Neuronal stem cell (in vitro differentiated cells): ENCODE data around the gene ACYP1.

Experiments used
- DNase-seq: peaks from one replicate; pipeline ENCODE4 v3.0.0-alpha.2; 2013; ENCODE audit warnings: low spot score
- H2AFZ ChIP-seq: one replicate; pipeline ENCODE4 v1.6.1; 2013; ENCODE audit warnings: mild to moderate bottlenecking, low read length, inconsistent platforms
- H2AK5ac ChIP-seq: 2 replicates; pipeline ENCODE4 v1.6.1; 2013; ENCODE audit warnings: low read depth, mild to moderate bottlenecking, inconsistent platforms, low read length, moderate library complexity, mixed read lengths
- H2BK120ac ChIP-seq: 2 replicates; pipeline ENCODE4 v1.6.1; 2013; ENCODE audit warnings: low read depth, mild to moderate bottlenecking, inconsistent platforms, low read length, moderate library complexity, mixed read lengths
- H2BK12ac ChIP-seq: one replicate; pipeline ENCODE4 v1.6.1; 2013; ENCODE audit warnings: low read length, inconsistent platforms
- H2BK15ac ChIP-seq: 2 replicates; pipeline ENCODE4 v1.6.1; 2013; ENCODE audit warnings: mild to moderate bottlenecking, low read length, inconsistent platforms, mixed read lengths
- H2BK5ac ChIP-seq: one replicate; pipeline ENCODE4 v1.6.1; 2013; ENCODE audit warnings: inconsistent platforms, mild to moderate bottlenecking, low read length, moderate library complexity
- H3K14ac ChIP-seq: one replicate; pipeline ENCODE4 v1.6.1; 2013; ENCODE audit warnings: low read length, inconsistent platforms
- H3K18ac ChIP-seq: 2 replicates; pipeline ENCODE4 v1.6.1; 2013; ENCODE audit warnings: low read length, inconsistent platforms
- H3K23ac ChIP-seq: 2 replicates; pipeline ENCODE4 v1.6.1; 2013; ENCODE audit warnings: low read depth, mild to moderate bottlenecking, mixed read lengths, low read length, inconsistent platforms; ENCODE audit not compliant: poor library complexity
- H3K27ac ChIP-seq: replicated peaks from 3 replicates; pipeline ENCODE4 v1.5.1; 2013; ENCODE audit warnings: low read length, inconsistent platforms
- H3K27me3 ChIP-seq, 3 experiments: 2 replicates each; pipeline ENCODE4 v1.6.1; 2013; ENCODE audit warnings: low read length in 3 of 3, mild to moderate bottlenecking in 2 of 3, inconsistent platforms in 1 of 3, low read depth in 1 of 3, mixed read lengths in 1 of 3, moderate library complexity in 1 of 3; ENCODE audit not compliant: control insufficient read depth in 3 of 3, insufficient read depth in 3 of 3
- H3K36me3 ChIP-seq, 2 donors: replicated peaks in 1 of 2; 2 replicates each; pipeline ENCODE4 v1.6.1; 2013; ENCODE audit warnings: low read length in 2 of 2; ENCODE audit not compliant: control insufficient read depth in 2 of 2, insufficient read depth in 2 of 2
- H3K4ac ChIP-seq: 2 replicates; pipeline ENCODE4 v1.6.1; 2013; ENCODE audit warnings: inconsistent platforms, mild to moderate bottlenecking, low read length, moderate library complexity
- H3K4me1 ChIP-seq, 2 donors: 1 replicate in 1 of 2; 2 replicates in 1 of 2; pipeline ENCODE4 v1.6.1; 2013; ENCODE audit warnings: low read length in 2 of 2, low read depth in 1 of 2; ENCODE audit not compliant: control insufficient read depth in 2 of 2, insufficient read depth in 1 of 2
- H3K4me2 ChIP-seq: one replicate; pipeline ENCODE4 v1.6.1; 2013; ENCODE audit warnings: mild to moderate bottlenecking, low read length, inconsistent platforms; ENCODE audit not compliant: insufficient read depth, poor library complexity, severe bottlenecking
- H3K4me3 ChIP-seq, 2 donors: 2 replicates each; pipeline ENCODE4 v1.5.1; 2013; ENCODE audit warnings: low read length in 2 of 2, mild to moderate bottlenecking in 2 of 2, inconsistent platforms in 1 of 2, moderate library complexity in 1 of 2
- H3K79me1 ChIP-seq: one replicate; pipeline ENCODE4 v1.6.1; 2013; ENCODE audit warnings: low read depth, mild to moderate bottlenecking, inconsistent platforms, low read length, moderate library complexity
- H3K9ac ChIP-seq: one replicate; pipeline ENCODE4 v1.6.1; 2013; ENCODE audit warnings: mild to moderate bottlenecking, low read depth, low read length, inconsistent platforms; ENCODE audit not compliant: poor library complexity
- H3K9me3 ChIP-seq, 2 donors: replicated peaks in 1 of 2; 2 replicates each; pipeline versions ENCODE3 to v1.6.1; 2013; ENCODE audit warnings: low read length in 2 of 2, mild to moderate bottlenecking in 2 of 2, inconsistent platforms in 1 of 2, low read depth in 1 of 2, mixed read lengths in 1 of 2, moderate library complexity in 1 of 2; ENCODE audit not compliant: control insufficient read depth in 2 of 2, insufficient read depth in 1 of 2
- H4K8ac ChIP-seq: one replicate; pipeline ENCODE4 v1.6.1; 2013; ENCODE audit warnings: low read depth, mild to moderate bottlenecking, inconsistent platforms, low read length, moderate library complexity
- H4K91ac ChIP-seq: one replicate; pipeline ENCODE4 v1.6.1; 2013; ENCODE audit warnings: low read length, low read depth, mild to moderate bottlenecking, inconsistent platforms; ENCODE audit not compliant: poor library complexity
- WGBS, 2 donors: extraction: QIAGEN DNeasy Blood & Tissue Kit; methylation state at CpG; one replicate each; pipeline ENCODE4 v1.1.7; 2013; ENCODE audit warnings: missing lambda C conversion rate in 2 of 2, mixed read lengths in 1 of 2; ENCODE audit not compliant: insufficient read length in 2 of 2, insufficient replicate concordance in 1 of 2; ENCODE audit errors: extremely low coverage in 2 of 2; 5-methylcytosine and 5-hydroxymethylcytosine counted together

ACYP1 gene

GRCh38 chr14:75011356-75011994 lies 52.3 kb downstream of the ACYP1 start:
- H3K9me3 ChIP-seq, result peaks cover 0 to under 1% of the 10 kb centered on the region in 2 donors
- H3K23ac ChIP-seq, result no peak overlapping the region
- no peak overlapping the region for H3K4me3 ChIP-seq
- no peaks in the 10 kb centered on the region for H3K27me3 ChIP-seq
- DNase-seq, result no peak
- H3K18ac ChIP-seq, result no peak overlapping the region
- H3K36me3 ChIP-seq, result peaks cover 24 to 86% of the 10 kb centered on the region in 2 donors
- whole genome bisulfite sequencing, 2 donors, result no CpG with 5 or more reads among the region's 4 CpGs
- H3K9ac ChIP-seq, result no peak overlapping the region
- no peak overlapping the region for H3K14ac ChIP-seq
- H3K4ac ChIP-seq, result no peak overlapping the region
- H4K8ac ChIP-seq, result no peak overlapping the region
- H2AFZ ChIP-seq, result no peak overlapping the region
- no peak overlapping the region for H4K91ac ChIP-seq
- no peak overlapping the region for H3K4me2 ChIP-seq
- no peak overlapping the region for H2BK15ac ChIP-seq
- no peak overlapping the region for H2BK12ac ChIP-seq
- H2BK120ac ChIP-seq, result no peak overlapping the region
- H3K79me1 ChIP-seq, result no peaks in the 10 kb centered on the region
- no peak overlapping the region for H2AK5ac ChIP-seq
- no peak overlapping the region for H3K27ac ChIP-seq
- H2BK5ac ChIP-seq, result no peak overlapping the region
- H3K4me1 ChIP-seq, result peaks cover 0 to 3% of the 10 kb centered on the region in 2 donors

GRCh38 chr14:75010472-75011093 lies 53.2 kb downstream of the ACYP1 start:
- no peak overlapping the region for H3K9ac ChIP-seq
- no peak overlapping the region for H2BK5ac ChIP-seq
- H3K23ac ChIP-seq, result no peak overlapping the region
- H3K4ac ChIP-seq, result no peak overlapping the region
- no peak overlapping the region for H4K8ac ChIP-seq
- H4K91ac ChIP-seq, result no peak overlapping the region
- H2AK5ac ChIP-seq, result no peak overlapping the region
- H3K36me3 ChIP-seq, result peaks cover 28 to 89% of the 10 kb centered on the region in 2 donors
- H3K27ac ChIP-seq, result no peak overlapping the region
- WGBS, 2 donors, result no CpG with 5 or more reads among the region's 4 CpGs
- no peak overlapping the region for H2BK120ac ChIP-seq
- no peak overlapping the region for H3K4me3 ChIP-seq
- no peaks in the 10 kb centered on the region for H3K79me1 ChIP-seq
- no peak overlapping the region for H2AFZ ChIP-seq
- no peak overlapping the region for H3K18ac ChIP-seq
- H3K14ac ChIP-seq, result no peak overlapping the region
- H3K4me1 ChIP-seq, result peaks cover 0 to 3% of the 10 kb centered on the region in 2 donors
- DNase-seq, result no peak
- peaks cover 0 to 2% of the 10 kb centered on the region in 2 donors for H3K9me3 ChIP-seq
- H3K4me2 ChIP-seq, result no peak overlapping the region
- H2BK15ac ChIP-seq, result no peak overlapping the region
- no peak overlapping the region for H2BK12ac ChIP-seq
- H3K27me3 ChIP-seq, result no peaks in the 10 kb centered on the region

DNA sequence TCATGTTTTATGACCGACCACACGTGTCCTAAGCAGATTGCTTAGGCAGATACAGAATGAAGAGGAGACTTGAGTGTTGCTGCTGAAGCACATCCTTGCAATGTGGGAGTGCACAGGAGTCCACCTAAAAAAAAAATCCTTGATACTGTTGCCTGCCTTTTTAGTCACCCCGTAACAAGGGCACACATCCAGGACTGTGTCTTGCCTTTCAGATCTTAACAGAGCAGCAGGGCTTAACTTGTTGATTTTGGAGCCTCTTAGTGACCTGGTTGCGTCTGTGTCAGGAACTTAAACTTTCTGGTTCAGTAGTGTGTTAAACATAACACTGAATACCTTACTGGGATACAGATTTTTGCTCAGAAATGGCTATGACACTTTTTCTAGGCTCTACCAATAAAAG lies 54.6 kb downstream of the ACYP1 start:
- WGBS, 2 donors, result no CpG with 5 or more reads among the region's 4 CpGs
- Histone ChIP-seq H4K8ac (no peak overlapping the region), H3K14ac (no peak overlapping the region), H3K4me3 (no peak overlapping the region), H2BK120ac (no peak overlapping the region), H2BK12ac (no peak overlapping the region), H3K4me1 (peaks cover 0 to 3% of the 10 kb centered on the region in 2 donors), H3K27ac (no peak overlapping the region), H3K18ac (no peak overlapping the region), H3K23ac (no peak overlapping the region), H3K9ac (no peak overlapping the region), H3K36me3 (peaks cover 30 to 96% of the 10 kb centered on the region in 2 donors), H3K4me2 (no peak overlapping the region), H2BK5ac (no peak overlapping the region), H2BK15ac (no peak overlapping the region), H3K4ac (no peak overlapping the region), H3K79me1 (no peaks in the 10 kb centered on the region), H3K27me3 (no peaks in the 10 kb centered on the region), H4K91ac (no peak overlapping the region), H2AFZ (no peak overlapping the region), H2AK5ac (no peak overlapping the region), H3K9me3 (peaks cover 0 to 2% of the 10 kb centered on the region in 2 donors)
- DNase-seq, result no peak

DNA sequence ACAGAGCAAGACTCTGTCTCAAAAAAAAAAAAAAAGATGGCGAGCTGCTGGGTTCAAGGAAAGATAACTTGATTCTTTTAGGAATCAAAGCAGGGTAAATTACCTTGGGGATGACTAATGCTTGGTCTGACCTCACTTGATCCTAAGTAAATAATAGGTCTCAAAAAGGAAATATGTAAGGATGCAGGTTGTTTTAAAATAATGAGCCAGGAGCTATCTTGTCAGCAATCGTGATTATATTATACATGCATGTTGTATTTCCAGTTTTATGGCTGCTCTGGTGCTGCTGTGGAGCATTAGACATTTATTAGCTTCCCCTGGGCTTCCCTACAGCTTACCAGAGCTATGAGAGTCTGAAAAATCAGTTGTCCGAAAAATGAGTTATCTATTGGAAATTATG lies 58.5 kb downstream of the ACYP1 start:
- peaks cover 23 to 64% of the 10 kb centered on the region in 2 donors for H3K36me3 ChIP-seq
- no peak overlapping the region for H3K4me3 ChIP-seq
- H4K91ac ChIP-seq, result no peak overlapping the region
- H2AFZ ChIP-seq, result no peak overlapping the region
- H3K79me1 ChIP-seq, result peaks cover 8% of the 10 kb centered on the region
- H3K27me3 ChIP-seq, result no peaks in the 10 kb centered on the region
- no peak overlapping the region for H3K9ac ChIP-seq
- no CpG with 5 or more reads among the region's 3 CpGs for WGBS, 2 donors
- H4K8ac ChIP-seq, result no peak overlapping the region
- H3K9me3 ChIP-seq, result peaks cover 0 to 2% of the 10 kb centered on the region in 2 donors
- H3K14ac ChIP-seq, result no peak overlapping the region
- no peak overlapping the region for H3K23ac ChIP-seq
- no peak overlapping the region for H2BK5ac ChIP-seq
- H2BK120ac ChIP-seq, result no peak overlapping the region
- DNase-seq, result no peak
- H2BK15ac ChIP-seq, result no peak overlapping the region
- H3K4me1 ChIP-seq, result peaks cover 4 to 6% of the 10 kb centered on the region in 2 donors
- no peak overlapping the region for H3K18ac ChIP-seq
- no peak overlapping the region for H3K4me2 ChIP-seq
- H3K4ac ChIP-seq, result no peak overlapping the region
- H3K27ac ChIP-seq, result no peak overlapping the region
- H2BK12ac ChIP-seq, result no peak overlapping the region
- H2AK5ac ChIP-seq, result no peak overlapping the region
